ENCODE data around the gene AIPL1.
A peak's percentile ranks its signal among the peaks of the same experiment; 100 is the strongest.

GRCh38 chr17:6421700-6422604 lies 13.0 kb downstream of the AIPL1 start:
- TF ChIP-seq JUN (CRISPR knock-in tag; IDR thresholded peaks at IDR 0.05) (no peak), SP1 (CRISPR knock-in tag; conservative IDR thresholded peaks at IDR 0.05) (no peak), CTCF (IDR thresholded peaks at IDR 0.05) (peak; percentile 82), MYBL2 (CRISPR knock-in tag; IDR thresholded peaks at IDR 0.05) (no peak)

Data from WTC11 (cell line).